ENCODE results near the gene APOL6.

APOL6 gene

DNA sequence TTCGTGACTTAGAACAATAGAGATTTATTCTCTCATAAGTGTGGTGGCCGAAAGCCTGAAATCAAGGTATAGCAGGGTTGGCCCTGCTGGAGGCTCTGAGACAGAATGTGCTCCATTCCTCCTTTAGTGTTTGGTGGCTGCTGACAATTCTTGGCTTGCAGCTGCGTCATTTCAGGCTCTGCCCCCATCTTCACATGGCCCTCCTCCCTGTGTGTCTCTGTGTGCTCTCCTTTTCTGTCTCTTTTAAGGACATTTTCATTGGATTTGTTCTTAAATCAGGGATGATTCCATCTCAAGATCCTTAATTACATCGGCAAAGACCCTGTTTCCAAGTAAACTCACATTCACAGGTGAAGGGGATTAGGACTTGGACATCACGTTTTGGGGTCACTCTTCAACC, 10.2 kb upstream of the APOL6 start:
- no peak overlapping the region for H3K4me3 ChIP-seq (replicated peaks; ENCODE audit: low read depth, low read length)
- TF ChIP-seq, protein P1, sequence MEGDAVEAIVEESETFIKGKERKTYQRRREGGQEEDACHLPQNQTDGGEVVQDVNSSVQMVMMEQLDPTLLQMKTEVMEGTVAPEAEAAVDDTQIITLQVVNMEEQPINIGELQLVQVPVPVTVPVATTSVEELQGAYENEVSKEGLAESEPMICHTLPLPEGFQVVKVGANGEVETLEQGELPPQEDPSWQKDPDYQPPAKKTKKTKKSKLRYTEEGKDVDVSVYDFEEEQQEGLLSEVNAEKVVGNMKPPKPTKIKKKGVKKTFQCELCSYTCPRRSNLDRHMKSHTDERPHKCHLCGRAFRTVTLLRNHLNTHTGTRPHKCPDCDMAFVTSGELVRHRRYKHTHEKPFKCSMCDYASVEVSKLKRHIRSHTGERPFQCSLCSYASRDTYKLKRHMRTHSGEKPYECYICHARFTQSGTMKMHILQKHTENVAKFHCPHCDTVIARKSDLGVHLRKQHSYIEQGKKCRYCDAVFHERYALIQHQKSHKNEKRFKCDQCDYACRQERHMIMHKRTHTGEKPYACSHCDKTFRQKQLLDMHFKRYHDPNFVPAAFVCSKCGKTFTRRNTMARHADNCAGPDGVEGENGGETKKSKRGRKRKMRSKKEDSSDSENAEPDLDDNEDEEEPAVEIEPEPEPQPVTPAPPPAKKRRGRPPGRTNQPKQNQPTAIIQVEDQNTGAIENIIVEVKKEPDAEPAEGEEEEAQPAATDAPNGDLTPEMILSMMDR (IDR thresholded peaks at IDR 0.05; ENCODE audit: low read depth, low read length, missing control alignments), result no peak
- DNase-seq (ENCODE audit: extremely low read depth, low read depth), result no peak

DNA sequence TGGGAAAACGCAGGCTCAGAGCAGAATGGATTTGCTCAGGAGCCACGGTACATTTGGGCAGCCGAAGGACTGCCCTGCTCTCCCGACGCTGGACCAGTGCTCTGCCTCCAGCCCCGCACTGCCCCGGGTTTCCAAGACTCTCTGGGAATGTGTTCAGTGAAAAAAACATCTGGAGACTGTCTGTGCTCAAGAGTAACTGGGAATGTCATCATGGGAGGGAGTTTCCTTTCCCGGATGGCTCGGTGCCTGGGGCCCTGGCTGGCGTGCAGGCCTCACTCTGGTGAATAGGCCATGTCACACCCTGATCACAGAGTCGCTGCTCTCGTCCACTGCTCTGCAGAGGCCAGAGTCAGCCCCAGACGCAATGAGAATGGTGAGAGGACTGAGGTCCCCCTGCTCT, 9.8 kb upstream of the APOL6 start:
- TF ChIP-seq, protein P1 (IDR thresholded peaks at IDR 0.05; ENCODE audit: low read depth, low read length, missing control alignments), result no peak
- DNase-seq (ENCODE audit: extremely low read depth, low read depth), result peak; percentile 84
- no peak overlapping the region for H3K4me3 ChIP-seq (replicated peaks; ENCODE audit: low read depth, low read length)

DNA sequence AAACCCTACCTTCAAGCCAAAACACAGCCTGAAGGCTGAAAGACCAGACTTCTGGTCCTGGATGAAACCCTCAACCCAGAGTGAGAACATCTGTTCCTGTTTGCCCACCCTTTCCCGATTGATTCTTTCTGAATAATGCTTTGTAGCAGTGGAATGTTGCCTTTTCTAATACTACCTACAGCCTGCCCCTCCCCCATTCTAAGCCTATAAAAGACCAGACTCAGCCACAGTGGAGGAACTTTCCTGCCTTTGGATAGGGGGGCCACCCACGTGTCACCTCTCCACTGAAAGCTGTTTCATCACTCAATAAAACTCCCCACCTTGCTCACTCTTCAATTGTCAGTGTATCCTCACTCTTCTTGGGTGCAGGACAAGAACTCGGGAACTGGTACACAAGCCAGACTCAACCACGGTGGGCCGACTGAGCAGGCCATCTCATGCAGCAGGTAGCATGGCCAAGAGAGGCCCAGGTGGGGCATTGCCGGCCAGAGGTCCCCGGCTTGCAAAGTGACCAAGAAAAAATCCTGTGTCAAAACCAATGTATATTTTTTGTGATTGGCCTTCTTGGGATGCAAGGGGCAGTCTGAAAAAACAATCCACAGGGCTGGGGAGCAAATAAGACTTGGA, 6.6 kb upstream of the APOL6 start:
- H3K4me3 ChIP-seq (replicated peaks; ENCODE audit: low read depth, low read length), result no peak overlapping the region
- TF ChIP-seq, protein P1 (IDR thresholded peaks at IDR 0.05; ENCODE audit: low read depth, low read length, missing control alignments), result no peak
- DNase-seq (ENCODE audit: extremely low read depth, low read depth), result no peak

DNA sequence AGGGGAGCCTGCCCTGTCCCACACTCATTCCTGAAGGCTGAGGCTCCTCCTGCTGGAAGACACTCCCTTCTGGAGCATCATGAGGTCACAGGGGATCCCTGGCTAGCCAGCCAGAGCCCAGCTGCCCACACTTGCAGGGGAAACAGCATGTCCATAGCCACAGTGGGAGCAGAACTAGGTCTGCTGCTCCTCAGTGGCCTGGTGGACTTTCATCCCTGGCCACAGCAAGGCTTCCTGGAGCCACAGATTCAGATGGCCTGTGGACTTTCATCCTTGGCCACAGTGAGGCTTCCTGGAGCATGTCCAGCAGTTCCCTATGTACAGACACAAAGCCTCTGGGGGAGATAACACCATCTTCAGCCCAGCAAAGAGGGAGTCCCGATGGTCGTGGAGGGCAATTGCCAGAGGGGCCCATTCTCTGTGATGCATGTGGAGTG, 5.9 kb upstream of the APOL6 start:
- no peak for DNase-seq (ENCODE audit: extremely low read depth, low read depth)
- TF ChIP-seq, protein P1 (IDR thresholded peaks at IDR 0.05; ENCODE audit: low read depth, low read length, missing control alignments), result no peak
- no peak overlapping the region for H3K4me3 ChIP-seq (replicated peaks; ENCODE audit: low read depth, low read length)

DNA sequence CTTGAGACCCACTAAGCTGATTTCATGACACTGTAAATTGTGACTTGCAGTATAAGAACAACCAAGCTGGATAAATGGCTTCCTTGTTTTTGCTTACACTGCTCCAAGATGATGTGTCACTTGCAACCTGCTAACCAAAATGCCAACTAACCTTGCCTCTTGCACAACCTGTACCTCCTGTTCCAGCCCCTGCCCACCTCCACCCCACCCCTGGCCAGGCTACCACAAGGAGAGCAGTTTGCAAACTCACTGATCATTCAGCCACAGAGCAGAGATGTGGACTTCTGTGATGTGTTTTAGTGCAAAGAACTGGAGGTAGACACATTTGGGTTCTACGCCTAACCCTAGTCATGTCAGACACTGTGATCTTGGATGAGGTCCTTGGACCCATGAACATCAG, 4.3 kb upstream of the APOL6 start:
- no peak overlapping the region for H3K4me3 ChIP-seq (replicated peaks; ENCODE audit: low read depth, low read length)
- no peak for DNase-seq (ENCODE audit: extremely low read depth, low read depth)
- TF ChIP-seq, protein P1 (IDR thresholded peaks at IDR 0.05; ENCODE audit: low read depth, low read length, missing control alignments), result no peak

DNA sequence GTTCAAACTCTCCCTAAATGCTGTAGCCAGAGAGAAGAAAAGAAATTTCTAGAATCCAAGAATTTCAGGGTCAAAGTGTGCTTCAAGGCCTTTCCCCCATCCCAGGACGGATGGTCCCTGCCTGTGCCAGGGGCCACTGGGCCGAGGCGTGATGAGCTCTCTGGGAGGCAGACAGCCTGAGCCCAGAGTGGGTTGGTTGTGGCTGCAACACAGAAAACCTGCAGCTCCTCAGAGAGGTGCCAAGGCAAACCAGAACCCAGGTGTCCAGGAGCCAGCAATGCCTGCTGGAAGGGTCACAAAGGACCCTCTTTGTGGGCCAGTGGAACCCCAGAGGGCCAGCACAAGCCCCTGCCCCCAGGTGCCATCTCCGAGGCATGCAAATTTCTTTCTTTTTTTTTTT, 2.6 kb upstream of the APOL6 start:
- DNase-seq (ENCODE audit: extremely low read depth, low read depth), result no peak
- no peak overlapping the region for H3K4me3 ChIP-seq (replicated peaks; ENCODE audit: low read depth, low read length)
- TF ChIP-seq, protein P1 (IDR thresholded peaks at IDR 0.05; ENCODE audit: low read depth, low read length, missing control alignments), result no peak

GRCh38 chr22:35649026-35649553, 844 bp downstream of the APOL6 start:
- H3K4me3 ChIP-seq (replicated peaks; ENCODE audit: low read depth, low read length), result peak overlapping the region; percentile 43
- no peak for DNase-seq (ENCODE audit: extremely low read depth, low read depth)
- TF ChIP-seq, protein P1 (IDR thresholded peaks at IDR 0.05; ENCODE audit: low read depth, low read length, missing control alignments), result no peak

All from HFF-Myc (cell line).